Left ventricle myocardium superior (tissue), 1 donor: ENCODE data around the gene ALOX5AP. TPM values are rescaled to one million over a fixed set of nuclear protein-coding genes. Genes with fewer than 3 reads are reported as not detected.

Experiments used
- ATAC-seq: fragments of 200-7000 bp; cut with Tn5 transposase; one replicate; pipeline ENCODE4 v1.9.1; 2020; ENCODE audit warnings: mild to moderate bottlenecking, moderate library complexity
- DNase-seq: peaks from one replicate; pipeline ENCODE4 v3.0.0-alpha.2; 2020
- intact Hi-C: fragments of 100-400 bp; cut with micrococcal nuclease; formaldehyde crosslinking; loops from one replicate; pipeline ENCODE4 v1.11.0; 2022
- total RNA-seq: library from RNA; stranded (reverse); fragmentation: NEBNext Ultra II Directional; extraction: Animal tissue kit (Norgen Biotek cat#: 25700); gene quantifications from one replicate; pipeline ENCODE4 v1.2.1, GENCODE V29; 2021
- donor health status: DM: no; HTN: yes; CAD: no; lungs with severe emphysema.

ALOX5AP gene
- total RNA-seq, 1 donor from 2014 or later = 10.1 TPM

- intact Hi-C loops = no loop called here
- DNase-seq (no peak), ATAC-seq (peak; percentile 66)
Observed at GRCh38 chr13:30712536-30713532, 22.5 kb upstream of the ALOX5AP start.

GRCh38 chr13:30714629-30715371 lies 20.5 kb upstream of the ALOX5AP start:
- no peak for ATAC-seq
- DNase-seq = no peak
- intact Hi-C loops = no loop called here

- ATAC-seq = peak; percentile 3
- intact Hi-C loops = no loop called here
Observed at GRCh38 chr13:30715372-30715756, 20.0 kb upstream of the ALOX5AP start.

GRCh38 chr13:30715837-30716236 lies 19.5 kb upstream of the ALOX5AP start:
- DNase-seq (peak; percentile 85), ATAC-seq (peak; percentile 91)
- intact Hi-C loops = no loop called here

More at GRCh38 chr13:30715372-30715756, 20.0 kb upstream of the ALOX5AP start:
- no peak for DNase-seq

- DNase-seq (no peak), ATAC-seq (no peak)
- intact Hi-C loops = no loop called here
Observed at GRCh38 chr13:30718661-30719524, 16.4 kb upstream of the ALOX5AP start.

- ATAC-seq = no peak
- DNase-seq = no peak
- intact Hi-C loops = no loop called here
Observed at GRCh38 chr13:30719525-30719914, 15.8 kb upstream of the ALOX5AP start.

GRCh38 chr13:30720172-30720869 lies 15.0 kb upstream of the ALOX5AP start:
- DNase-seq = no peak
- no peak for ATAC-seq
- intact Hi-C loops = no loop called here

GRCh38 chr13:30721936-30722335 lies 13.4 kb upstream of the ALOX5AP start:
- DNase-seq (no peak), ATAC-seq (no peak)
- intact Hi-C loops = no loop called here

GRCh38 chr13:30722361-30722760 lies 13.0 kb upstream of the ALOX5AP start:
- DNase-seq (no peak), ATAC-seq (no peak)
- intact Hi-C loops = no loop called here

- DNase-seq (no peak), ATAC-seq (no peak)
- intact Hi-C loops = no loop called here
Observed at GRCh38 chr13:30724778-30725177, 10.6 kb upstream of the ALOX5AP start.

- DNase-seq = no peak
- intact Hi-C loops = no loop called here
- no peak for ATAC-seq
Observed at GRCh38 chr13:30725326-30726085, 9.8 kb upstream of the ALOX5AP start.

- intact Hi-C loops = no loop called here
- ATAC-seq (no peak), DNase-seq (no peak)
Observed at GRCh38 chr13:30726192-30726591, 9.2 kb upstream of the ALOX5AP start.

GRCh38 chr13:30727491-30728355 lies 7.6 kb upstream of the ALOX5AP start:
- intact Hi-C loops = no loop called here
- ATAC-seq (no peak), DNase-seq (no peak)

- DNase-seq (no peak), ATAC-seq (no peak)
- intact Hi-C loops = no loop called here
Observed at GRCh38 chr13:30729801-30730200, 5.5 kb upstream of the ALOX5AP start.

- intact Hi-C loops = no loop called here
- DNase-seq (no peak), ATAC-seq (no peak)
Observed at GRCh38 chr13:30730526-30730925, 4.8 kb upstream of the ALOX5AP start.

- no peak for DNase-seq
- ATAC-seq = no peak
- intact Hi-C loops = no loop called here
Observed at GRCh38 chr13:30731361-30732045, 3.8 kb upstream of the ALOX5AP start.

GRCh38 chr13:30732046-30732390 lies 3.3 kb upstream of the ALOX5AP start:
- ATAC-seq (no peak), DNase-seq (no peak)
- intact Hi-C loops = no loop called here
